Common myeloid progenitor, CD34-positive (primary cell): ENCODE measurements around the gene RAP1GAP2.
A peak's percentile ranks its signal among the peaks of the same experiment; 100 is the strongest.
"Not testable (repeated sequence)": the region's sequence is repeated elsewhere in the genome, so short reads cannot be mapped to it uniquely, and the experiment has no call there.

Experiments
- CTCF ChIA-PET: fragments of 350-600 bp; sonication (Branson Sonifier 250); formaldehyde crosslinking; loops from one replicate; lab custom pipeline; 2021; ENCODE audit warnings: antibody characterized with exemption; lab: Charles Lee
- POLR2A ChIA-PET: fragments of 350-600 bp; sonication (Branson Sonifier 250); formaldehyde crosslinking; loops from one replicate; lab custom pipeline; 2021; ENCODE audit warnings: antibody characterized with exemption; lab: Charles Lee
- DNase-seq, 3 donors: peaks; one replicate each; pipeline versions ENCODE4 v3.0.0 to v3.0.0-alpha.2; 2013
- H3K27ac ChIP-seq, 2 experiments: 1 replicate in 1 of 2; 2 replicates in 1 of 2; pipeline ENCODE4 v1.7.0; 2013; ENCODE audit warnings: inconsistent platforms in 2 of 2, low read length in 2 of 2, mild to moderate bottlenecking in 2 of 2, low read depth in 1 of 2, moderate library complexity in 1 of 2; ENCODE audit not compliant: severe bottlenecking in 2 of 2, insufficient read depth in 1 of 2, poor library complexity in 1 of 2
- H3K27me3 ChIP-seq, 5 experiments: replicated peaks in 2 of 5; 1 replicate in 3 of 5; 2 replicates in 2 of 5; pipeline versions ENCODE4 v1.6.1 to v1.7.0; 2013; ENCODE audit warnings: low read length in 4 of 5, mild to moderate bottlenecking in 2 of 5, moderate library complexity in 2 of 5, inconsistent platforms in 1 of 5; ENCODE audit not compliant: insufficient read depth in 5 of 5, control insufficient read depth in 4 of 5
- H3K36me3 ChIP-seq, 4 experiments: 1 replicate in 2 of 4; 2 replicates in 2 of 4; pipeline versions ENCODE4 v1.6.1 to v1.7.0; 2013; ENCODE audit warnings: low read length in 3 of 4, control low read depth in 1 of 4, mild to moderate bottlenecking in 1 of 4; ENCODE audit not compliant: control insufficient read depth in 4 of 4, insufficient read depth in 4 of 4
- H3K4me1 ChIP-seq, 4 experiments: 1 replicate in 3 of 4; 2 replicates in 1 of 4; pipeline versions ENCODE4 v1.6.1 to v1.7.1; 2013; ENCODE audit warnings: low read length in 3 of 4, mild to moderate bottlenecking in 3 of 4, control low read depth in 1 of 4, inconsistent platforms in 1 of 4, moderate library complexity in 1 of 4; ENCODE audit not compliant: control insufficient read depth in 4 of 4, insufficient read depth in 4 of 4; ENCODE audit errors: control extremely low read depth in 1 of 4
- H3K4me3 ChIP-seq, 7 experiments: 1 replicate in 4 of 7; 2 replicates in 3 of 7; pipeline versions ENCODE4 v1.5.1 to v1.7.0; 2013; ENCODE audit warnings: mild to moderate bottlenecking in 7 of 7, low read length in 6 of 7, moderate library complexity in 6 of 7, inconsistent platforms in 2 of 7, low read depth in 2 of 7, control low read depth in 1 of 7; ENCODE audit not compliant: insufficient read depth in 4 of 7, control insufficient read depth in 1 of 7; ENCODE audit errors: extremely low read depth in 1 of 7
- H3K9me3 ChIP-seq, 5 experiments: 1 replicate in 4 of 5; 2 replicates in 1 of 5; pipeline versions ENCODE4 v1.6.1 to v1.7.1; 2013; ENCODE audit warnings: low read length in 4 of 5, mild to moderate bottlenecking in 2 of 5, inconsistent platforms in 1 of 5, low read depth in 1 of 5, moderate library complexity in 1 of 5; ENCODE audit not compliant: control insufficient read depth in 4 of 5, insufficient read depth in 2 of 5; ENCODE audit errors: control extremely low read depth in 1 of 5
- WGBS: methylation state at CpG from one replicate; pipeline ENCODE4 v1.1.5; 2013; ENCODE audit not compliant: insufficient coverage; 5-methylcytosine and 5-hydroxymethylcytosine counted together

The RAP1GAP2 gene

DNA sequence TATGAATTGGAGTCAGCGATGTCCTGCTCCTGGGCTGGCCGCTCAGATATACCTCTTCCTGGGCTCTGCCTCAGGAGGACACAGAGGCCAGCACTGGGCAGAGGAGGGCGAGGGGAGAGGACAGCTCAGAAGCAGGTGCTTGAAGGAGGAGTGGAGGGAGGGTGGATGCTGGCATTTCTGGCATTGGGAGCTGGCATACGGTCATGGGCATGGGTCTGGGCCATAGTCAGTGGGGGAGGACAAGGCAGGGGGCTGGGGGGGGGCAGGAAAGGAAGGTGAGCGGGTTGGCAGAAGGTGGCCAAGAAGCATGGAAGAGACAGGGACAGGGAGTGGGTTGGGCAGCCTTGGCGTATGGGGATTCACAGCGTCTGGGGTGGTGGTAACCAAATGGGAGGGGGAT lies 16.7 kb upstream of the RAP1GAP2 start:
- Histone ChIP-seq H3K27ac (no peak overlapping the region), H3K9me3 (no peaks in the 10 kb centered on the region), H3K4me3 (no peak overlapping the region), H3K36me3 (no peaks in the 10 kb centered on the region), H3K4me1 (peaks cover 0 to 18% (median 13%) of the 10 kb centered on the region in 4 experiments), H3K27me3 (peaks cover 0 to 40% (median 12%) of the 10 kb centered on the region in 5 experiments)
- ChIA-PET CTCF (no interaction called here), POLR2A (interaction anchor here (0.7 kb wide), 1 partner anchor 11 kb away, joined by 3 read pairs; no protein-coding TSS in a partner anchor)
- DNase-seq = no peak
- WGBS = 59% methylated on average over 4 of the region's 7 CpGs

- H3K27me3 ChIP-seq = peaks cover 0 to 33% (median 10%) of the 10 kb centered on the region in 5 experiments
- 95% methylated on average over 11 of the region's 12 CpGs for WGBS
Measured at GRCh38 chr17:2780256-2780655, 16.0 kb upstream of the RAP1GAP2 start.

DNA sequence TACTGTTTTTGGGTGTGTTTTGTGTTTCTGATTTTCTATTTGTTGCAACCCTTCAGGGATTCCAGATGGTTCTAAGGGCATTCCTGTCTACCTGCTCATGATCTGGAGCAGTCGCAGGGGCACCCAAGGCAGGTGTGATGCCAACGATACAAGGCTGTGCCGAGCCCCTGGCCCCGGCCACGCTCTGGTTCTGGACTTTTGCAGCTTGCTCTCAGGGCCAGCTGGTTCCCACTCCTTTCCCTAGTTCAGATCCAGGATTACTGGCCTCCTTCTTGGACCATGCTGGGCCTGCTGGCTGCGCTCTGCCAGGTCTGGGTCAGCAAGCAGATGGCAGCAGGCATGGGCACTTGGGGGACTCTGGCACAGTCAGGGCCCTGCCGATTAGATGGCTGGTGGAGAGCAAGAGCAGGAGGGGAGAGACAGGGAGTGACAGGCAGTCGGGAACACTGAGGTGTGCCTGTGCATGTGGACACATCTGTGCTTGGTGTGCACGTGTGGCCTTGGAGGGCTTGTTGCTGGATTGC lies 15.2 kb upstream of the RAP1GAP2 start:
- Histone ChIP-seq H3K9me3 (no peaks in the 10 kb centered on the region), H3K27me3 (peaks cover 0 to 25% (median 9%) of the 10 kb centered on the region in 5 experiments), H3K27ac (no peak overlapping the region), H3K4me3 (no peak overlapping the region), H3K36me3 (no peaks in the 10 kb centered on the region), H3K4me1 (peaks cover 0 to 30% (median 18%) of the 10 kb centered on the region in 4 experiments)
- ChIA-PET POLR2A (no interaction called here), CTCF (no interaction called here)
- WGBS = 97% methylated on average over 7 of the region's 9 CpGs
- DNase-seq = no peak

More at GRCh38 chr17:2780256-2780655, 16.0 kb upstream of the RAP1GAP2 start:
- H3K27ac ChIP-seq = no peak overlapping the region
- ChIA-PET CTCF (no interaction called here), POLR2A (no interaction called here)
- DNase-seq = no peak
- no peaks in the 10 kb centered on the region for H3K36me3 ChIP-seq
- H3K9me3 ChIP-seq = no peaks in the 10 kb centered on the region
- peaks cover 0 to 26% (median 15%) of the 10 kb centered on the region in 4 experiments for H3K4me1 ChIP-seq
- H3K4me3 ChIP-seq = no peak overlapping the region

GRCh38 chr17:2781598-2781997 lies 14.6 kb upstream of the RAP1GAP2 start:
- CTCF ChIA-PET = interaction anchor here (1.0 kb wide), 1 partner anchor 204 kb away, joined by 3 read pairs; no protein-coding TSS in a partner anchor
- not testable (repeated sequence) for H3K27ac ChIP-seq, H3K36me3 ChIP-seq, H3K4me3 ChIP-seq, DNase-seq, H3K9me3 ChIP-seq
- H3K27me3 ChIP-seq = peaks cover 0 to 19% (median 9%) of the 10 kb centered on the region in 5 experiments
- H3K4me1 ChIP-seq = peaks cover 0 to 32% (median 18%) of the 10 kb centered on the region in 4 experiments
- POLR2A ChIA-PET = interaction anchor here (1.6 kb wide), 1 partner anchor 14 kb away, joined by 4 read pairs; the partner anchor contains the start of gene RAP1GAP2
- WGBS = 98% methylated on average over 14 of the region's 15 CpGs

DNA sequence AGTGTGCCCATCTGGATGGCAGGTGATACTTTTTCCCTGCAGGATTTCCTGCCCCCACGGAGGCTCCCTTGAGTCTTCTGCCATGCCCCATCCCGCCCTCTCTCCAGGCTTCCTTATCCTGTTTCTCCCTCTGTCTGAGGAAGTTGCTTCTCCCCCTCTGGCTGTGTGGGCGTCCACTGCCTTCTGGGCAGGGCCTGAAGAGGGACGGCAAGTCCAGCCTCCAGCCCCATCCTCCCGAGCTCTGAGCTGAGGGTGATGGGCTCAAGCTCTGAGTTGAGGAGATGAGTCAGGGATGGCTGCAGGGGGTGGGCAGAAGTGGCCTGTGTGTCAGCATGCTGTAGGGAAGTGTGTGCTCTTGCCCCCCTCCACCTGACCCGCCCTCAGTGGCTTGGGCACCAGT lies 14.2 kb upstream of the RAP1GAP2 start:
- peak in 2 of 3 donors; percentile 34 to 52 for DNase-seq
- H3K27me3 ChIP-seq = peaks cover 0 to 16% (median 6%) of the 10 kb centered on the region in 5 experiments
- H3K27ac ChIP-seq = no peak overlapping the region
- POLR2A ChIA-PET = interaction anchor here (1.6 kb wide), 1 partner anchor 14 kb away, joined by 4 read pairs; the partner anchor contains the start of gene RAP1GAP2
- 79% methylated on average over 4 of the region's 6 CpGs for WGBS
- H3K36me3 ChIP-seq = no peaks in the 10 kb centered on the region
- CTCF ChIA-PET = interaction anchor here (0.6 to 1.6 kb wide), 4 partner anchors 32 to 231 kb away, joined by 3 to 4 read pairs (median 3); no protein-coding TSS in a partner anchor
- no peak overlapping the region for H3K4me3 ChIP-seq
- peaks cover 0 to 33% (median 19%) of the 10 kb centered on the region in 4 experiments for H3K4me1 ChIP-seq
- no peaks in the 10 kb centered on the region for H3K9me3 ChIP-seq

GRCh38 chr17:2783310-2784030 lies 12.8 kb upstream of the RAP1GAP2 start:
- Histone ChIP-seq H3K36me3 (no peaks in the 10 kb centered on the region), H3K9me3 (no peaks in the 10 kb centered on the region), H3K27ac (no peak overlapping the region), H3K27me3 (peaks cover 0 to 6% (median 0%) of the 10 kb centered on the region in 5 experiments), H3K4me1 (peaks cover 0 to 38% (median 16%) of the 10 kb centered on the region in 4 experiments), H3K4me3 (no peak overlapping the region)
- WGBS = 94% methylated on average over 4 of the region's 4 CpGs
- CTCF ChIA-PET = interaction anchor here (0.5 to 5.6 kb wide), 11 partner anchors 10 to 317 kb away, joined by 3 to 22 read pairs (median 4); no protein-coding TSS in a partner anchor
- DNase-seq = no peak
- POLR2A ChIA-PET = interaction anchor here (1.6 kb wide), 1 partner anchor 13 kb away, joined by 4 read pairs; the partner anchor contains the start of gene RAP1GAP2
